Right lobe of liver (tissue), 6 donors: ENCODE data around the gene SORL1. TPM values are rescaled to one million over a fixed set of nuclear protein-coding genes. Genes with fewer than 3 reads are reported as not detected.

Experiments
- ATAC-seq, 4 donors: fragments of 200-7000 bp; cut with Tn5 transposase; one replicate each; pipeline ENCODE4 v1.9.1; 2020; ENCODE audit warnings: mild to moderate bottlenecking in 4 of 4, moderate library complexity in 4 of 4
- DNase-seq, 3 donors: peaks; one replicate each; pipeline ENCODE4 v3.0.0-alpha.2; 2020
- H3K27ac ChIP-seq, 3 donors: fragments of 200-600 bp; one replicate each; pipeline ENCODE4 v1.8.0; 2022
- H3K27me3 ChIP-seq, 2 donors: fragments of 200-600 bp; one replicate each; pipeline ENCODE4 v1.8.0; 2022
- H3K36me3 ChIP-seq, 4 donors: fragments of 200-600 bp; sonication (generic) in 1 of 4; one replicate each; pipeline versions ENCODE4 v1.5.1 to v1.8.0; 2017 to 2022; ENCODE audit warnings: control low read depth in 1 of 4
- H3K4me1 ChIP-seq, 4 donors: fragments of 200-600 bp; sonication (generic) in 1 of 4; one replicate each; pipeline versions ENCODE4 v1.5.1 to v1.8.0; 2017 to 2022; ENCODE audit warnings: control low read depth in 1 of 4
- H3K4me3 ChIP-seq, 3 donors: fragments of 200-600 bp; one replicate each; pipeline ENCODE4 v1.8.0; 2022
- H3K9me3 ChIP-seq, 4 donors: fragments of 200-600 bp; sonication (generic) in 1 of 4; one replicate each; pipeline versions ENCODE4 v1.5.1 to v1.8.0; 2017 to 2022; ENCODE audit warnings: control low read depth in 1 of 4
- CTCF ChIP-seq, 4 donors: fragments of 200-600 bp in 3 of 4; fragments of 450-650 bp in 1 of 4; IDR thresholded peaks; one replicate each; pipeline versions ENCODE4 v1.5.1 to v1.8.0; 2016 to 2022; ENCODE audit warnings: antibody characterized with exemption in 4 of 4, mild to moderate bottlenecking in 2 of 4
- POLR2A ChIP-seq: fragments of 450-650 bp; IDR thresholded peaks from one replicate; pipeline ENCODE4 v1.6.1; 2017; ENCODE audit warnings: antibody characterized with exemption, mild to moderate bottlenecking
- WGBS: methylation state at CpG from one replicate; pipeline ENCODE4 v1.1.6; 2018; ENCODE audit warnings: low coverage, low lambda C conversion rate; ENCODE audit not compliant: insufficient coverage; ENCODE audit errors: missing lambda C conversion rate; 5-methylcytosine and 5-hydroxymethylcytosine counted together
- intact Hi-C, 2 donors: fragments of 100-400 bp; cut with DNase I; formaldehyde crosslinking; loops; one replicate each; pipeline versions ENCODE4 v1.11.2 to v1.14.1; 2022
- total RNA-seq, 6 experiments: library from RNA; depleted of rRNA in 2 of 6; stranded (reverse); fragments of >200 nt in 2 of 6; fragmentation: NEBNext Ultra II Directional in 3 of 6; extraction: Animal tissue kit (Norgen Biotek cat#: 25700) in 3 of 6; gene quantifications; one replicate each; pipeline versions ENCODE4 v1.1.0 to v1.2.4, GENCODE V29; 2016 to 2023
- donor health status: DM: no; HTN: yes; CAD: no.
- donor health status: DM: no; HTN: no; CAD: no.
- donor health status: DM: no; HTN: no; CAD: no.
- donor health status: DM: no; HTN: yes; CAD: no.
- donor health status: DM: no; HTN: yes; CAD: no.

The SORL1 gene
- total RNA-seq, 6 experiments from 2014 or later = 45.2 to 137 (median 73.8) TPM

GRCh38 chr11:121590772-121591404, 138.8 kb downstream of the SORL1 start:
- ATAC-seq = peak in 2 of 4 donors; percentile 1 to 7
- no peak for DNase-seq
- Histone ChIP-seq H3K9me3 (no peaks in the 10 kb centered on the region), H3K27me3 (no peaks in the 10 kb centered on the region), H3K27ac (peak overlapping the region in 1 of 3 donors; percentile 29), H3K4me1 (peaks cover 0 to 33% (median 6%) of the 10 kb centered on the region in 4 donors), H3K36me3 (peaks cover 0 to 84% (median 32%) of the 10 kb centered on the region in 4 donors), H3K4me3 (no peak overlapping the region)
- whole genome bisulfite sequencing = 61% methylated on average over 3 of the region's 12 CpGs
- TF ChIP-seq POLR2A (no peak), CTCF (IDR thresholded peaks at IDR 0.05) (no peak)
- intact Hi-C loops = loop anchor here (10.0 kb wide), 2 partner anchors 106 to 266 kb away; no protein-coding TSS in a partner anchor

- no peaks in the 10 kb centered on the region for H3K9me3 ChIP-seq
- H3K36me3 ChIP-seq = peaks cover 0 to 90% (median 35%) of the 10 kb centered on the region in 4 donors
- H3K4me3 ChIP-seq = no peak overlapping the region
- ATAC-seq = peak; percentile 68 to 79 (median 71)
- H3K27ac ChIP-seq = peak overlapping the region in 1 of 3 donors; percentile 29
- H3K4me1 ChIP-seq = peaks cover 0 to 28% (median 6%) of the 10 kb centered on the region in 4 donors
- no peaks in the 10 kb centered on the region for H3K27me3 ChIP-seq
- DNase-seq = peak in 1 of 3 donors; percentile 69
- 3% methylated on average over 3 of the region's 3 CpGs for WGBS
- intact Hi-C loops = loop anchor here (10.0 kb wide), 2 partner anchors 107 to 267 kb away; no protein-coding TSS in a partner anchor
- TF ChIP-seq POLR2A (no peak), CTCF (IDR thresholded peaks at IDR 0.05) (peak; percentile 87 to 93 (median 91))
These were observed 139.4 kb downstream of the SORL1 start for GRCh38 chr11:121591405-121592033.

- intact Hi-C loops = loop anchor here (10.0 kb wide), 2 partner anchors 108 to 268 kb away; no protein-coding TSS in a partner anchor
- peaks cover 0 to 91% (median 38%) of the 10 kb centered on the region in 4 donors for H3K36me3 ChIP-seq
- TF ChIP-seq CTCF (IDR thresholded peaks at IDR 0.05) = no peak
- no peak for TF ChIP-seq POLR2A
- H3K27me3 ChIP-seq = no peaks in the 10 kb centered on the region
- no peaks in the 10 kb centered on the region for H3K9me3 ChIP-seq
- H3K27ac ChIP-seq = peak overlapping the region in 2 of 3 donors; percentile 5 to 12
- H3K4me1 ChIP-seq = peaks cover 0 to 16% (median 6%) of the 10 kb centered on the region in 4 donors
- H3K4me3 ChIP-seq = no peak overlapping the region
- WGBS = 16% methylated on average over 2 of the region's 2 CpGs
- ATAC-seq (peak in 1 of 4 donors; percentile 37), DNase-seq (no peak)
These were observed 140.6 kb downstream of the SORL1 start for GRCh38 chr11:121592708-121593107.

GRCh38 chr11:121595717-121596161, 143.6 kb downstream of the SORL1 start:
- peaks cover 0 to 80% (median 31%) of the 10 kb centered on the region in 4 donors for H3K36me3 ChIP-seq
- no peaks in the 10 kb centered on the region for H3K27me3 ChIP-seq
- H3K9me3 ChIP-seq = no peaks in the 10 kb centered on the region
- no peak overlapping the region for H3K4me3 ChIP-seq
- peak overlapping the region in 1 of 3 donors; percentile 0 for H3K27ac ChIP-seq
- TF ChIP-seq CTCF (IDR thresholded peaks at IDR 0.05) (no peak), POLR2A (no peak)
- peak in 2 of 3 donors; percentile 43 to 78 for DNase-seq
- intact Hi-C loops = loop anchor here (10.0 kb wide), 2 partner anchors 111 to 271 kb away; no protein-coding TSS in a partner anchor
- WGBS = 18% methylated on average over 8 of the region's 15 CpGs
- H3K4me1 ChIP-seq = peaks cover 0 to 7% (median 3%) of the 10 kb centered on the region in 4 donors
- peak; percentile 29 to 75 (median 60) for ATAC-seq
